Stimulated activated CD4-positive, alpha-beta T cell treated with anti-CD3 and anti-CD28 coated beads, Interleukin-2, amount 100 ng/mL, for 4 hours (primary cell): ENCODE results near the gene ZNF438.
"Not testable (repeated sequence)": the region's sequence is repeated elsewhere in the genome, so short reads cannot be mapped to it uniquely, and the experiment has no call there.

Experiments used
- DNase-seq: peaks from one replicate; pipeline ENCODE4 v3.0.0-alpha.2; 2020; ENCODE audit warnings: low read depth

The ZNF438 gene

GRCh38 chr10:30987463-30987862, 44.2 kb downstream of the ZNF438 start:
- no peak for DNase-seq

GRCh38 chr10:30986053-30986555, 45.6 kb downstream of the ZNF438 start:
- no peak for DNase-seq

- no peak for DNase-seq
Measured at GRCh38 chr10:30985512-30985911, 46.2 kb downstream of the ZNF438 start.

DNA sequence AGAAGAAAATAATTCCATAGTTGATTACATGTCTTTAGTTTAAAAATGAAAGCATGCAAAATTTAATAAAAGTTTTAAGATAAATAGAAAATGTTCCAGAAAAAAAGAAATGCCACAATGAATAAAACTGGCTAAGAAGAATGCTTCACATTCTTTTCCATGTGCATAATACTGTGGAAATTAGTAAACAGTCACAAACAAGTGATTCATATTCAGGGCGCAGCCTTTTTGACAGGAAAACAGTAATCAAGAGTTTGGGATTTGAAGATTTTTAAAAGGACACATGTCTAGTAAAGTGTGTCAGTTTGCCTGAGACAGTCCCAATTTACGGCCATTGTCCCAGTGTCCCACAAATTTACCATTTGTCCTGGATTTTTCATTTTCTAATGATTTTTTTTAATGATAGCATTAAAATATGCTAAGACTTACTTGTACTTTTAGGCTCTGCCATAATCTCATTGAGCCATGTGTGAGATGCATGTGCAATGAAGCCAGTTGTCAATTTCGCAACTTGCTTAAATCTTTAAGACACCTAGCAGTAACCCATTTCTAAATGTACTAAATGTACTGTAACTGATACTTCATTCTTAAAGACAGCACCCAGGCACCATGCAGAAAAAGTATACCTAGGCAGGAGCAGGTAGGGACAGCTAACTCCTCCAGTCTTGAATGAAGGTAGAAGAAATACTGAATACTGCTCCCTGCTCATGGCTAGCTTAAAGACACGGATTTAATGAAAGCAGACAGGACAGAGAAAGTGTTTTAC, 46.9 kb downstream of the ZNF438 start:
- no peak for DNase-seq

- DNase-seq: not testable (repeated sequence)
Measured at GRCh38 chr10:30983209-30983608, 48.5 kb downstream of the ZNF438 start.

DNA sequence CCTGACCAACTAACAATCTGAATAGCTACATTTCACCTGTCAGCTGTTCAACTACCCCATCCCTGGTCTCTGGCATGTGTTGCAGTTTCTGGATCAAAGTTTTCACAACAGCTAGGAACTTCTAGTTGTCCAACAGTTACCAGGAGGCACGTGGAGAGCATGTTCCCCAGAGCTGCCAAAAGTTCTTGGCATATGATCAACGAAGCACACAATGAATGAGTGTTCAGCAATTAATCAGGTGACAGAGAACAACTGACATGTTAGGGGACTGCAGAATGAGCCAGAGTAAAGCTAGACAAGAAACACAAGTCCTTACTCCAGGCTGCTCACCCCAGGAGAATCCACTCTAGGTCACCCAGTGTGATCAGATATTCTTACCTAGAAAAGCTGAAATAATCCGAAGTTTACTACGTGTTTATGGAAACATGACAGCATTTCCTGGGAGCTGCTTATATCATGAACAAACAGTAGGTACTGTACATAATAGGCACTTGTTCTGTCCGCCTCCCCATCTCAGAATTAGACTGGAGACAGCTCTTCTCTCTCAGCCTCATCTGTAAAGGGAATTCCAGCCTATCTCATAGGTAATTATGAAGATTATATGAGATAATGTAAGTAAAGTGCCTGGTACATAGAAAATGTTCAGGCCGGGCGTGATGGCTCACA, 50.6 kb downstream of the ZNF438 start:
- no peak for DNase-seq

DNA sequence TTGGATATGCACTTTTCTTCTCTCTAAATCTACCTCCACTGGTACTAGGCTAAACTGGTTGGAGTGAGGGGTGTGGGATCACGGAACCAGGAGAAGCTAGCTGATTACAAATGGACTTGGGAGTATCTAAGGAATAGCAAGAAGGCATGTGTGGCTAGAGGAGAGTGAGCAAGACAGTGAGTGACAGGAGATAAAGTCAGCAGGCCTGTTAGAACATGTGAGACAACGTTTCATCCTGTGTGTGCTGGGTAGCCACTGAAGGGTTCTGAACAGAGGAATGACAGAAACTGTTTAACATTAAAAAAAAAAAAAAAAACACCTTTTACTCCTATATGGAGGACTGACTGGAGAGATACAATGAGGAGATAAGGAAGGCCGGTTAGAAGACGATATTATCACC, 51.7 kb downstream of the ZNF438 start:
- DNase-seq: no peak

DNA sequence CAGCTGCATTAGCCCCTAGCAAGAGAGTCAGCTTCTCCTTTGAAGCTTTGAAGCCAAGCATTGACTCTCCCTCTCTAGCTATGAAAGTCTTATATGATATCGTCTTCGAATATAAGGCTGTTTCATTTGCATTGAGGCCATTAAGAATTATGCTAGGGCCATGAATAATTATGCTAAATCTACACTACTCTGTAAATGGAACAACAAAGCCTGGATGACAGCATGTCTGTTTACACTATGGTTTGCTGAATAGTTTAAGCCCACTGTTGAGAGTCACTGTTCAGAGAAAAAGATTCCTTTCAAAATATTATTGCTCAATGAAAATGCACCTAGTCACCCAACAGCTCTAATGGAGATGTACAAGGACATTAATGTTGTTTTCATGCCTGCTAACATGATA, 52.8 kb downstream of the ZNF438 start:
- DNase-seq: no peak

DNA sequence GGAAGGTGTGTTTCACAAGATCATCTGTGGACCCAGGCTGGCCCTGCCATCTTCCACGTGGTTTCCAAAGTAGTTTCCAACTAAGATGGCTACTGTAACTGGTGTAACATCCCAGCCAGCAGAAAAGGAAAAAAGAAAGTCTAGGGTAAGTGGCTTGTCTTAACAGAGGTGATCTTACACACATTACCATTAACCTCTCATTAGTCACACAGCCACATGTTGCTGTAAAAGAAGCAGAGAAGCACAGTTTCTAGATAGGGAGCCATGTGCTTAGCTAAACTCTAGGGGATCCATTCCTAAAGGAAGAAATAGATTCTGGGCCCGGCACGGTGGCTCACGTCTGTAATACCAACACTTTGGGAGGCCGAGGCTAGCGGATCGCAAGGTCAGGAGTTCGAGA, 54.3 kb downstream of the ZNF438 start:
- DNase-seq: no peak

DNA sequence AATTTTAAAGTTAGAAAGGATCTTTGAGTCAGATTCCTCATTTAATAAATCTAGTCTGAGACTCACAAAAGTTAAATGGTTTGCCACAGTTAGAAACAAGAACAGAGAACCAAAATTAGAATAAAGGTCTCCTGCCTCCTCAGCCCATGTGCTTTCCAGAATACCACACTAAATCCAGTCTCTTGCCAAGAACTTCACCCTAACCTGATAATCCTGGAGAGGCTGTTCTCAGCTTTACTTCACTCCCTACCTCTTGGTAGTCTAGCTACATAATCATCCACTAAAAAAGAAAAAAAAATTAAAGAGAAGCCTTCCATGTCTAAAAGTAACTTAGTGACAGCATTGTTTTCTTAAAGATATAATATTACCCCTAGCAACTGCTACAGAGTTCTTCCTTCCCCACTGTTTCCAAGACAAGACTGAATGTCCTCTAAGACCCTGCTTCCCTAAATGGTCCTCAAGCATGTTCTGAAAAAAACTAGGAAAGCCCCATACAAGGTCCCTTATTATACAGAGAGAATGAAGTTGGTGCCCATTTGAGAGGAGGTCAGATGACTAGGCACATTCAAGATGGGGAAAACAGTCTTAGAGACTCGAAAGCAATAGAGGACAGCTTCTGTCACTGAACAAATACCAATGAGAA, 56.8 kb downstream of the ZNF438 start:
- DNase-seq: no peak

- DNase-seq: no peak
Measured at GRCh38 chr10:30974355-30974754, 57.3 kb downstream of the ZNF438 start.

DNA sequence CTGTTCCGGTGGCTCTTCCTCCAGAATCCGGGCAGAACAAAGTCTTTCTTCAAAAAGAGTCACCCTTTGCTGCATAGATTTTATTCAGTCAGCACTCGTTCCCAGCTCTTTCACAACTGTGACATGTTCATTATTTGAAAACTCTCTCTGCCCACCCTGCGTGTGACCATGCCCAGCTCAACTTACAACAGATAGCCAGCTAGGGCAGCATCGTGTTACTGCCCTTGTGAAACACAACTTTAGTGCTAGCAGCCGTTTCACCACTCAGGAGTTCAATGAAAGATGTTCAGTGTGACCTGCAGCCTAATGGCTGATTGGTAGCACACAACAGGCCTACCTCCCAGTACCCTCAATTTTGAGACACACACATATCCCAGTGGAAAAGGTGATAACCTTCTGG, 57.9 kb downstream of the ZNF438 start:
- no peak for DNase-seq

DNA sequence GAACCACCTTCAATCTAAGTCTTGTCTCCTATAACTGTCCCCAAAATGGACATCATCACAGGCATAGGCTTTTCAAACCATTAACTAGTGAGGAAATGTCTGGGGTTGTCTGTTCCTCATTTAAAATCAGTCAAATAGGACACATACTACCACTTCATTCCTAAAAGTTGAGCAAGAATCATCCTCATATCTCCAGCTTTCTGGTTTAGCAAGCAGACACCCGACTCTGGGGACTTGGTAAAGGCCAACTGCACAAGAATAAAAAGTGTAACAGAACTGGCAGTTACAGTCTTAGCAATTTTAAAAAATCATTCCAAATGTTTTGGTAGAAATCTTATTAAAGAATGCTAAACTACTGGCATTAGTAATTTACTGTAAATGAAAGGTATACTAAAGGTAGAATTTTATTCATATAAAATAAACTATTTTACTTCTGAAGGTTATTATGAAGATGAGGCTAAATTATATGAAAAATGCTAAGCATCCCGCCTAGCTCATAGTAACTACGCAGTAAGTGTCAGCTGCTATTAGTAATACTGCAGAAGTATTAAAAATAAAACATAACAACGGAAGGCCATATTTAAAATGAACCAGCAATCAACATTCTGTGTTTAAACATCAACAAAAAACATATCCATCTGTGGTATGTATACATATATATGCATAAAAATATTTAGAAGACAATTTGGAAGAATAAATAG, 60.8 kb downstream of the ZNF438 start:
- no peak for DNase-seq

- DNase-seq: no peak
Measured at GRCh38 chr10:30968711-30969110, 63.0 kb downstream of the ZNF438 start.

DNA sequence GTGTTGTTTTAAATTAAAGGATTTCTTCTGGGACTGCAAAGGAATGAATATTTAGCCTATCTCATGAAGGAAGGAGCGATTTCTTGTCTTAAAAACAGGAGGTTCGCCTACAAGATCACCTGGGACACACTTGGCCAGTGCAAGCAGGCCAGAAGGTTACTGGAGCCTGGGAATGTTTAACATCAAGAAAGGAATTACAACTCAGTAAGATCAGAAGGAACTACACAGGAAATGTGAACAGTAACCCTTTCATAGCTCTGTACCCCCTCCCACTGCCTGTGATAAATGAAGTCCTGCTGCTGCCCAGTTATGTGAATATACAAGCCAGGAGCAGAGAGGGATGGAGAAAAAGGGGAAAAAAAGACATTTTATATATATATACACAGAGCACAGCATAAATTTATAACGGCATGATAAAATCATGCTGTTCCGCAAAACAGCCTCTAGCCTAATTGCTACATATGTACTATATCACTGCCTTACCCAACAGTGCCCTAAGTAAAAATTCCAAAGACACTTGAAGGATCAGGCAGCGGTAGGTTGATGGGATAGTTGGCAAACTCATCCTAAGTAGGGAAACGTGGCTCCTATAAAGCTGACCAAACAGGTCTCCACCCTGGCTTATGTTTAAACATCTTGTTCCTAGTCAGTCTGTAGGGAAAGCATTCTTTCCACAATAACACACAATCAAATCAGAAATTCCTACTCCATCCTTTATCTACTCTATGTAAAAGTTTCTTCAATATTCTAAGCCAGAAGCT, 63.8 kb downstream of the ZNF438 start:
- no peak for DNase-seq

- no peak for DNase-seq
Measured at GRCh38 chr10:30963992-30964930, 67.4 kb downstream of the ZNF438 start.

GRCh38 chr10:30962522-30962921, 69.1 kb downstream of the ZNF438 start:
- no peak for DNase-seq

- DNase-seq: no peak
Measured at GRCh38 chr10:30959836-30960210, 71.8 kb downstream of the ZNF438 start.

GRCh38 chr10:30949218-30949617, 82.4 kb downstream of the ZNF438 start:
- not testable (repeated sequence) for DNase-seq

DNA sequence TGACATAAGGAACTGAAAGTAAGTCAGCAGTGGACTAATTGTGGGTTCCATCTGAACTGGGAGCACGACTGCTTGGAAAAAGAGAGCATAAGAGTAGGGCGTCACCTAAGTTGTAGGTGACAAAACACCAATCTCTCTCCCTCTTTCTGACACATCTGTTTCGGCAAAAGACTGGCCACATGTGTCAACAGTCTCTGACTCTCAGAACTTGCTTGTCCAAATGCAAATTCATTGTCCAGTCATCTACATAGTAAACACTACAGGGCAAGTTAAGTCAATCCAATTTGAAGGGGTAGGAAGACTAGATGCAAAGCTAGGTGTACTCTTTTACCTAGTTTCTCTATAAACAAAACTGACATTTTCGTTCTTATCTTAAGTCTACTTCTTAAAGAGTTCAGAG, 87.7 kb downstream of the ZNF438 start:
- DNase-seq: no peak

DNA sequence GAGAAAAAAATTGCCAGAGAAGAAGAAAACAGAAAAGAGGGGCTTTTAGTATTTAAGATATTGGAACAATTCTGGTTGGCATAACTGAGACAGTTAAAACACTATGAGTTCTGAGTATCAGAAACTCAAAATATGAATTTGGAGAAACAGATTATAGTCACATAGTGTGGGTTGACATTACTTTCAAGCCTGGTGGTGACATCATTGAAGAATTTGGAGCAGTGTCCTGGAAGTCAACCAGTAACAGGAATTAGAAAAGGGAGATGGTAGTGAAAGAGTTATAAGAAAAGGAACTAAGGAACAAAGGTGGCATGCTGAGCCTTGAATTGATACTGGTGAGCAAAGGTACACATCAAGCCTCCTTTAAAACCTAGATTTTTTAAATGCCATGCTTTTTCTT, 88.2 kb downstream of the ZNF438 start:
- no peak for DNase-seq
